Parietal lobe (tissue), 1 donor: ENCODE data around the gene CTSD. TPM values are rescaled to one million over a fixed set of nuclear protein-coding genes. Genes with fewer than 3 reads are reported as not detected.

Experiments used
- total RNA-seq: library from RNA; depleted of rRNA; stranded (reverse); fragments of >200 nt; gene quantifications from one replicate; pipeline ENCODE4 v1.2.3, GENCODE V29; 2014

The CTSD gene
- total RNA-seq: 39.8 TPM

DNA sequence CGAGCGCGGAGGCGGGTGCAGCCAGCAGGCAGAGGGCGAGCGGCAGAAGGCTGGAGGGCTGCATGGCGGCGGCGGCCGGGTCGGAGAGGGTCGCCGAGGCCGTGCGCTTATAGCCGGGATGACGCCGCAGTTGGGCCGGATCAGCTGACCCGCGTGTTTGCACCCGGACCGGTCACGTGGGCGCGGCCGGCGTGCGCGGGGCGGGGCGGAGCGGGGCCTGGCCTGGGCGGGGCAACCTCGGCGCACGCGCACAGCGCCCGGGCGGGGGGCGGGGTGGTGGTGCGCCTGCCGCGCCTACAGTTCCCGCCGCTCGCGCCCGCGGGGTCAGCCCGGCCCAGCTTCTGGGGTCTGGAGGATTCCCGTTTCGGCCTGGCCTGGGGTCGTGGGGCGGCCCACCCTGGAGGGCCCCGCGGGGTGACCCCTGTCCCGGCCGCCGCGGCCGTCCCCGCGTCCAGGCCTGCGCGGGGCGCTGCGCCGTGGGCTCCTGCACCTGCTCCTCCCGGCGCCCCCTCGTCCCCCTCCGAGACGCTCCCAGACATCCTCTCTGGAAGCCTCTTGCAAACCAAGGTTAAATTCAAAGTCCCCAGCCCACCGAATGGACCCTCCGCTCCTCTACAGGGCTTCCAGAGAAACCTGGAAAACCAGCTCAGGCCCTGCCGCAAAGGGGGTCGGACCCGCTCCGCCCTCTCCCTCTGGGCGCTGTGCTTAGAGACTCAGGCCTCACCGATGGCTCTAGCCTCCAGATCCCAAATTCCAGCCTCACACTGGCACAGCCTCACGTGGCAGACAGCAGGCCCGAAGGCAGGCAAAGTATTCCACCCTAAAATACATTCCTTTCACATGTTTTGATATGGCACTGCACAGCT is at the start of gene CTSD:
Gene CTSD (minus strand): TSS at position 132 of the 866 bp plus-strand sequence. CDS start 68 bp downstream, at position 64.

DNA sequence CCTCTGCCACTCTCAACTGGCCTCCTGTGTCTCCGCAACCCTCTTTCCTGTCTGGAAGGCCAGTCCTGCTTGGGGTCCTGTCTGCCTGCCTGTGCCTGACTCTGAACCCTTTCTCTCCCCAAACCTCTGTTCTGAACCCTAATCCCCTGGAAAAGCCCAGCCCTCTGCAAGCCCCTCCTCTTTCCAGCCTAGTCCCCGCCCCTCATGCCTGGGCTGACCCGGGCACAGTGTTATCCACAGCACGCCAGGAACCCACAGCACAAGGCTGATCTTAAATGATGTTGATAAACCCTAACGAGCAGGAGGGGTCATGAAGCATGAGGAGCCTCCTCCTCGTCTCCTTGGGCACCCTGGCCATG is 13.3 kb downstream of the CTSD start, which contains the start of gene IFITM10:
Gene IFITM10 (minus strand): TSS at position 115 of the 359 bp plus-strand sequence. CDS start 153 bp downstream, outside the sequence.

Other genes starting within 250 kb of the CTSD start
- 8.8 TPM for gene DUSP8, start 191.7 kb downstream of the CTSD start, total RNA-seq
- not detected for gene KRTAP5-1, start 178.6 kb downstream of the CTSD start, total RNA-seq
- gene KRTAP5-2, start 165.6 kb downstream of the CTSD start, total RNA-seq: not detected
- not detected for gene KRTAP5-3, start 155.5 kb downstream of the CTSD start, total RNA-seq
- gene KRTAP5-4, start 141.8 kb downstream of the CTSD start, total RNA-seq: not detected
- gene KRTAP5-5, start 134.2 kb downstream of the CTSD start, total RNA-seq: not detected
- not detected for gene KRTAP5-6, start 66.7 kb downstream of the CTSD start, total RNA-seq
- 0.94 TPM for gene IFITM10, start 13.3 kb downstream of the CTSD start, total RNA-seq
- not detected for gene SYT8, start 71.1 kb upstream of the CTSD start, total RNA-seq
- not detected for gene TNNI2, start 75.1 kb upstream of the CTSD start, total RNA-seq
- 0.63 TPM for gene LSP1, start 89.2 kb upstream of the CTSD start, total RNA-seq
- gene PRR33, start 128.0 kb upstream of the CTSD start, total RNA-seq: not detected
- not detected for gene TNNT3, start 155.8 kb upstream of the CTSD start, total RNA-seq
- 30.7 TPM for gene MRPL23, start 183.4 kb upstream of the CTSD start, total RNA-seq
- 2.8 TPM for gene H19, start 233.9 kb upstream of the CTSD start, total RNA-seq